ENCODE results near the gene GMDS. TPM values are rescaled to one million over a fixed set of nuclear protein-coding genes. Genes with fewer than 3 reads are reported as not detected.

Gene GMDS
- total and polyA plus RNA-seq, 2 of the 8 experiments (the other 6 are each of a cell fraction or from before 2014, with no cell fraction given), result 16.8 to 50.0 TPM

DNA sequence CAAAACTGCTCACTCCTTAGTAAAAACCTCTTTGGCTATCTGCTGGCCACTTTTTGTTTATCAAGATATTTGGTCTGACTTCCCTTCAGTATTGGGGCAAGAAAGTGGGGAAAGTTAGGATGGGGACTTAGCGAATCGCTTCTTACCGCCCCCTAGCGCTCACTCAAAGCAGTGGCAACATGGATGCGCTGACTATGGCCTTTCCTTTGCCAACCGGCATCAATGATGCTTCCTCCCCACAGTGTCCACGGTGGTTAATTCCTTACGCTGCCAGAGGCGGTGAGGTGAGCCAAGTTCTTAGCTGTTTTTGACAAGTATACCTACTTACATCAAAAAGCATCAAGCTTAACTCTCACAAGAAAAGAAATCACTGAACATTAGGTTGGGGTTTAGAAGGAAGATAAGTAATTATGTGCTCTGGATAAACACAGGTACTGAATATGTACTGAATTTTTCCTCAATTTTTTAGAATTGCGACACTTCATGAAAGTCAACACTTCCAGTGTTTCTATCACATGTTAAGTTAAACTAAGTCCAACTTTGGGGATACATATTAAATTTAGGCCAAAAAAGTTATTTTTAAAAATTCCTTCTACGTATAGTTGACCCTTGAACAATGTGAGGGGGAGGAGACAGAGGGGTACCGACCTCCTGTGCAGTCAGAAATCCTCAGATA lies 86.7 kb downstream of the GMDS start:
- H3K14ac ChIP-seq (ENCODE audit: insufficient read length), result no peak overlapping the region
- ChIA-PET CTCF (ENCODE audit: partially characterized antibody) (interaction anchor here (0.5 to 2.4 kb wide), 22 partner anchors 9 to 1773 kb away, joined by 3 to 11 read pairs (median 4); no protein-coding TSS in a partner anchor), POLR2A (ENCODE audit: partially characterized antibody) (no interaction called here)
- no peak overlapping the region for H2BK5ac ChIP-seq (ENCODE audit: low read depth, low read length)
- no peaks in the 10 kb centered on the region for H4K20me1 ChIP-seq (replicated peaks in 1 of 2; ENCODE audit: control insufficient read depth in 1 of 2, insufficient read depth in 2 of 2, low read length in 2 of 2)
- H3K4ac ChIP-seq (replicated peaks; ENCODE audit: insufficient read length, low read depth, low read length), result no peak overlapping the region
- no peak overlapping the region for H3K4me2 ChIP-seq (ENCODE audit: insufficient read depth in 1 of 2, low read depth in 2 of 2, low read length in 2 of 2)
- H3K36me3 ChIP-seq (ENCODE audit: control insufficient read depth in 2 of 4, insufficient read depth in 4 of 4, low read length in 3 of 4), result no peaks in the 10 kb centered on the region
- no peak overlapping the region for H4K91ac ChIP-seq (replicated peaks; ENCODE audit: insufficient read length, low read length)
- no peaks in the 10 kb centered on the region for H3K9me3 ChIP-seq (ENCODE audit: insufficient read depth in 2 of 2, low read depth in 1 of 2, low read length in 1 of 2)
- H2BK20ac ChIP-seq (ENCODE audit: low read length), result no peak overlapping the region
- H3K23me2 ChIP-seq (ENCODE audit: low read depth, low read length), result no peaks in the 10 kb centered on the region
- no peak overlapping the region for H3K18ac ChIP-seq (ENCODE audit: extremely low read depth, low read length)
- peaks cover 0 to 16% of the 10 kb centered on the region in 2 experiments; a peak in 1 of 4 replicates for H3K79me2 ChIP-seq (ENCODE audit: control insufficient read depth in 1 of 2, insufficient read depth in 2 of 2, low read length in 2 of 2)
- no peak overlapping the region for H4K8ac ChIP-seq (ENCODE audit: extremely low read depth, insufficient read depth, low read length)
- no peak overlapping the region for H2AFZ ChIP-seq (ENCODE audit: low read length)
- no peak overlapping the region for H3K56ac ChIP-seq (replicated peaks; ENCODE audit: insufficient read length, low read depth, low read length)
- DNase-seq (ENCODE audit: low read depth in 1 of 2, low spot score in 2 of 2), result peak; percentile 66 to 78
- H3K79me1 ChIP-seq (ENCODE audit: low read depth, low read length), result peaks cover 4% of the 10 kb centered on the region; the same call in 1 of the 2 replicates
- no peak overlapping the region for H3K9ac ChIP-seq (replicated peaks in 1 of 4; ENCODE audit: extremely low read depth in 1 of 4, low read depth in 3 of 4, low read length in 3 of 4)
- no peak overlapping the region for H3K4me3 ChIP-seq (ENCODE audit: extremely low read depth in 1 of 4, insufficient read depth in 2 of 4, low read depth in 3 of 4, low read length in 4 of 4)
- no peak overlapping the region for H2BK120ac ChIP-seq (replicated peaks; ENCODE audit: low read depth, low read length)
- H2BK15ac ChIP-seq (ENCODE audit: low read length), result no peak overlapping the region
- peaks cover 0 to 3% (median 1%) of the 10 kb centered on the region in 4 experiments; a peak in 4 of 7 replicates for H3K4me1 ChIP-seq (replicated peaks in 1 of 4; ENCODE audit: control insufficient read depth in 3 of 4, insufficient read depth in 4 of 4, low read length in 3 of 4)
- no peak overlapping the region for H3K27ac ChIP-seq (ENCODE audit: low read depth, low read length)
- no peak overlapping the region for H2BK12ac ChIP-seq (ENCODE audit: low read depth, low read length)
- H3K27me3 ChIP-seq (replicated peaks in 1 of 4; ENCODE audit: control insufficient read depth in 3 of 4, extremely low read depth in 1 of 4, insufficient read depth in 3 of 4, low read length in 3 of 4), result no peaks in the 10 kb centered on the region
- 24% methylated on average over 12 of the region's 12 CpGs; no CpG with 5 or more reads in 1 of the 2 experiments for WGBS, 2 experiments (ENCODE audit: extremely low coverage in 1 of 2, insufficient coverage in 1 of 2, insufficient read length in 1 of 2, insufficient replicate concordance in 2 of 2, low coverage in 1 of 2, low lambda C conversion rate in 2 of 2, missing lambda C conversion rate in 1 of 2)
- no peak overlapping the region for H4K5ac ChIP-seq (ENCODE audit: insufficient read length, low read depth, low read length)
- H2AK5ac ChIP-seq (ENCODE audit: low read depth, low read length), result no peak overlapping the region
- peak; percentile 90 for FAIRE-seq
- H3K23ac ChIP-seq (ENCODE audit: insufficient read length), result no peak overlapping the region
- peak; percentile 88 for TF ChIP-seq YY1 (IDR thresholded peaks at IDR 0.05; ENCODE audit: low read depth, low read length)
- no peak for TF ChIP-seq CHD2 (IDR thresholded peaks at IDR 0.05; ENCODE audit: low read length)
- TF ChIP-seq KDM1A (IDR thresholded peaks at IDR 0.05; ENCODE audit: borderline replicate concordance, low read length), result no peak
- TF ChIP-seq MAFK (IDR thresholded peaks at IDR 0.05; ENCODE audit: low read depth, low read length), result peak; percentile 69; the same call in 1 of the 2 replicates
- peak; percentile 56; the same call in 1 of the 2 replicates for TF ChIP-seq CEBPB (IDR thresholded peaks at IDR 0.05; ENCODE audit: low read depth, low read length)
- TF ChIP-seq, protein P1, sequence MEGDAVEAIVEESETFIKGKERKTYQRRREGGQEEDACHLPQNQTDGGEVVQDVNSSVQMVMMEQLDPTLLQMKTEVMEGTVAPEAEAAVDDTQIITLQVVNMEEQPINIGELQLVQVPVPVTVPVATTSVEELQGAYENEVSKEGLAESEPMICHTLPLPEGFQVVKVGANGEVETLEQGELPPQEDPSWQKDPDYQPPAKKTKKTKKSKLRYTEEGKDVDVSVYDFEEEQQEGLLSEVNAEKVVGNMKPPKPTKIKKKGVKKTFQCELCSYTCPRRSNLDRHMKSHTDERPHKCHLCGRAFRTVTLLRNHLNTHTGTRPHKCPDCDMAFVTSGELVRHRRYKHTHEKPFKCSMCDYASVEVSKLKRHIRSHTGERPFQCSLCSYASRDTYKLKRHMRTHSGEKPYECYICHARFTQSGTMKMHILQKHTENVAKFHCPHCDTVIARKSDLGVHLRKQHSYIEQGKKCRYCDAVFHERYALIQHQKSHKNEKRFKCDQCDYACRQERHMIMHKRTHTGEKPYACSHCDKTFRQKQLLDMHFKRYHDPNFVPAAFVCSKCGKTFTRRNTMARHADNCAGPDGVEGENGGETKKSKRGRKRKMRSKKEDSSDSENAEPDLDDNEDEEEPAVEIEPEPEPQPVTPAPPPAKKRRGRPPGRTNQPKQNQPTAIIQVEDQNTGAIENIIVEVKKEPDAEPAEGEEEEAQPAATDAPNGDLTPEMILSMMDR (IDR thresholded peaks at IDR 0.05; ENCODE audit: control extremely low read depth in 1 of 3, insufficient read depth in 1 of 3, low read depth in 1 of 3, low read length in 3 of 3), result peak; percentile 92 to 99 (median 95)
- TF ChIP-seq CREB1 (IDR thresholded peaks at IDR 0.05), result peak; percentile 54; the same call in 1 of the 2 replicates
- no peak for TF ChIP-seq POU5F1 (IDR thresholded peaks at IDR 0.05; ENCODE audit: low read depth, low read length)
- no peak for TF ChIP-seq SIN3A (conservative IDR thresholded peaks at IDR 0.05 in 1 of 2, IDR thresholded peaks at IDR 0.05 in 1 of 2; ENCODE audit: low read depth in 1 of 2, low read length in 2 of 2)
- peak; percentile 59 for TF ChIP-seq BACH1 (IDR thresholded peaks at IDR 0.05; ENCODE audit: low read length)
